PFSK-1 (cell line): ENCODE data around the gene KDM4B.

Experiments used
- FOXP2 ChIP-seq: optimal IDR thresholded peaks from 2 replicates; pipeline ENCODE3; 2011; ENCODE audit warnings: borderline replicate concordance, control low read depth, inconsistent platforms; ENCODE audit not compliant: insufficient read depth; ENCODE audit errors: extremely low read length, extremely low read depth
- POLR2AphosphoS5 ChIP-seq: IDR thresholded peaks from 2 replicates; pipeline ENCODE4 v1.6.1; 2012; ENCODE audit warnings: low read depth, mild to moderate bottlenecking, control low read depth, low read length, moderate library complexity
- REST ChIP-seq, 2 experiments: IDR thresholded peaks; 2 replicates each; pipeline versions ENCODE4 v1.6.1 to v1.8.0; 2011 to 2012; ENCODE audit warnings: low read depth in 2 of 2, low read length in 2 of 2, control low read depth in 1 of 2, inconsistent platforms in 1 of 2, mild to moderate bottlenecking in 1 of 2, moderate library complexity in 1 of 2; ENCODE audit not compliant: insufficient read depth in 1 of 2
- SIN3A ChIP-seq: IDR thresholded peaks from 2 replicates; pipeline ENCODE4 v1.6.1; 2012; ENCODE audit warnings: mild to moderate bottlenecking, low read length, moderate library complexity, borderline replicate concordance; ENCODE audit not compliant: insufficient read depth
- TAF1 ChIP-seq: IDR thresholded peaks from 2 replicates; pipeline ENCODE4 v1.6.1; 2012; ENCODE audit warnings: low read length, control low read depth, borderline replicate concordance; ENCODE audit not compliant: insufficient read depth

The KDM4B gene

GRCh38 chr19:5073153-5073844, 104.4 kb downstream of the KDM4B start:
- TF ChIP-seq POLR2AphosphoS5 (no peak), FOXP2 (no peak), TAF1 (no peak), REST (IDR thresholded peaks at IDR 0.05; ENCODE audit: insufficient read depth in 1 of 2, low read depth in 2 of 2, low read length in 2 of 2) (no peak), SIN3A (no peak)

- TF ChIP-seq REST (IDR thresholded peaks at IDR 0.05; ENCODE audit: insufficient read depth in 1 of 2, low read depth in 2 of 2, low read length in 2 of 2) = no peak
- TF ChIP-seq POLR2AphosphoS5 = no peak
- no peak for TF ChIP-seq FOXP2
- no peak for TF ChIP-seq SIN3A
- TF ChIP-seq TAF1 = no peak
These were observed 105.5 kb downstream of the KDM4B start for GRCh38 chr19:5074407-5074806.

- no peak for TF ChIP-seq SIN3A
- TF ChIP-seq REST (IDR thresholded peaks at IDR 0.05; ENCODE audit: insufficient read depth in 1 of 2, low read depth in 2 of 2, low read length in 2 of 2) = no peak
- TF ChIP-seq POLR2AphosphoS5 = no peak
These were observed 106.0 kb downstream of the KDM4B start for GRCh38 chr19:5074830-5075394.

GRCh38 chr19:5075597-5075996, 106.7 kb downstream of the KDM4B start:
- TF ChIP-seq SIN3A (no peak), TAF1 (no peak), FOXP2 (no peak), REST (IDR thresholded peaks at IDR 0.05; ENCODE audit: insufficient read depth in 1 of 2, low read depth in 2 of 2, low read length in 2 of 2) (no peak), POLR2AphosphoS5 (no peak)
